ENCODE results near the gene RASL11B.
A peak's percentile ranks its signal among the peaks of the same experiment; 100 is the strongest.
"Not testable (repeated sequence)": the region's sequence is repeated elsewhere in the genome, so short reads cannot be mapped to it uniquely, and the experiment has no call there.

Gene RASL11B, protein sequence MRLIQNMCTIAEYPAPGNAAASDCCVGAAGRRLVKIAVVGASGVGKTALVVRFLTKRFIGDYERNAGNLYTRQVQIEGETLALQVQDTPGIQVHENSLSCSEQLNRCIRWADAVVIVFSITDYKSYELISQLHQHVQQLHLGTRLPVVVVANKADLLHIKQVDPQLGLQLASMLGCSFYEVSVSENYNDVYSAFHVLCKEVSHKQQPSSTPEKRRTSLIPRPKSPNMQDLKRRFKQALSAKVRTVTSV

DNA sequence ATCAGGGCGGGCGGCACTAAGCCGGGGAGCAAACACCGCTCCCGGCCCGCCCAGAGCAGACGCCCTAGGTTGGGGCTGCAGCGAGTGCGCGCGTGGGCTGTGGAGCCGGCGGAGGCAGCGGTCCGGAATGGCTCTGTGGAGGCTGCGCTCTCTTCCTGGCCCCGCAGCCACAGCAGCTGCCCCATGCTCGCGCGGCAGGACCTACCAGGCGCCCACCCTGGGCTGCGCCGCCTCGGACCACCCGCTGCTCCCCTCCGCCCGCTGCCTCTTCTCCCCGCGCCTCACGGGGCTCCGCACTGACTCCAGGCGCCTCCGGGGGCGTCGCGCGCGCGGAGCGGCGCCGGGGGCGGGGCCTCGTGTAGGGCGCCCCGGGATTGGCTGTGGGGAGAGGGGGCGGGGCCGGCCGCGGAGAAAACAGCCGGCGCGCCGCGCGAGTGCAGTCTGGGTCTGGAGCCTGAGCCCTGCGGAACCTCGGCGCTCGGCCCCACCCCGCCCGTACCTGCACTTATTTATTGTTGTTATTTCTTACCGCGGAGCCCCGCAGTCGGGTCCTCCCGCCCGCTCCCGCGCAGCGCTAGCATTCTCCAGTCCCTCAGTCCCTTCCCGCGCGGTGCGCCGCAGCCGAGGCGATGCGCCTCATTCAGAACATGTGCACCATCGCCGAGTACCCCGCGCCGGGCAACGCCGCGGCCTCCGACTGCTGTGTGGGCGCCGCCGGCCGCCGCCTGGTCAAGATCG is at the start of gene RASL11B:
RASL11B (plus strand) TSS at position 439 of the 738 bp plus-strand sequence; CDS start at position 630, 191 bp downstream.
- DNase-seq, result peak; percentile 91

DNA sequence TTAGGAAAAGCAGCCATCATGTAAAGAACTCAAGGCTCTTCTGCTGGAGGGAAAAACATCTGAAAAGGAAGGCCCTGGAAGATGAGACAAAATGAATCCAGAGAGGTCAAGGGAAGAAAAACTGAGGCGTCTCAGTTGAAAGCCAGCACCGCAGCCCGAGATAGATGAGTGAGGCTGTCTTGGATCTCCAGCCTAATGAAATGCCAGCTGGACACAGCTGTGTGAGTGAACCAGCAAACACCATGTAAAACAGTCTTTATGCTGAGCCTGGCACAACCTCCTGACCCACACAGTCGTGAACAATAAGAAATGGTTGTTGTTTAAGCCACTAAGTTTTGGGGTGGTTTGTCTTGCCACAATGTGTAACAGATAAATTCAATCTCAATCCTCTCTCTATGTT is 48.6 kb upstream of the RASL11B start:
- peak; percentile 36 for DNase-seq

DNA sequence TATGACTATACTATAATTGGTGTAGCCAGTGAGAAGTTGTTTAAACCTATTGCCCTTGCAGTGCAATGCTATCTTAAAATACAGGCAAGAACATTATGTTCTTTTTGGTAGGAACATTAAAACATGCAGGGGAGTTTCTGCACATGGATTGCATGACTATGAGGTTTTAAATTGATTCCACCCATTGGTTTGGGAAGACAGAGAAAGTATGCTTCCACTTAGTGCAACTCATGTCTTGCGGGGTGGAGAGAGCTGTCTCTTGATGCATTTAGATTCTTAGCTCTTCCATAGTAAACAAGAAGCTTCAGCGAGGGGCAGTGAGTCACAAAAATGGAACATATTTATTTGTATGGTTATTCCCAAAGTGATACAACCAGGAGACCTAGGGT is 39.5 kb upstream of the RASL11B start:
- DNase-seq, result no peak

DNA sequence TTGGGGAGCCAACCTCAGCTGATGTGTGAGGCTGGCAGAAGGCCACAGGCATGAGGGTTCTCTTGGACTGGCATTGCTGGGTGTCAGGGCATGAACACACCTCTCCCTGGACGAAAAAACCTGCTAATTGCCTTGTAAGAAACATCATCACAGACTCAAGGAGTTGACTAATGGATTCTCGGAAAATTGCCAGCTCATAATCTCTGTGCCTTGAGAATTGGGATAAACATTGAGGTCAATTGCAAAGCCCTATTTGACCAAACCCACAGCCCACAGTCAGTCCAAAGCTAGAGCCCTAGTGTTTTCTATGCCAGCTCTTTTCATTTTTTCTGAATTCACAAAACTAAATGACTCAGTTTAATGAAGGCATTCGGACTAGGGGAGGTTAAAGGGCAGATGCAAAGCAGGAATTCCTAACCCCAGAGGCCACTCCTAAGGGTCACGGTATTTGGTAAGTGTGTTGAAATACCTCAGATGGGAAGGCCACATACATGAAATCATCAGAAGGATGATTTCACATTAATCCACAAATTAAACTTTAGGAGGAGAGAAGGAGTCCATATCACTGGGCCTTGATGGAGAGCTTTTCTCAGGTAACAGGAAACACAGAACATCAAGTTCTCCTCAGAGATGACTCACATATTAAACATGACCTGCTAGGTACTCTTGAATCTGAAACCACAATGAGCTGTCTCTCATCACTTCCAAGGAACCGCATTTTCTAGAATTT is 39.0 kb upstream of the RASL11B start:
- no peak for DNase-seq

DNA sequence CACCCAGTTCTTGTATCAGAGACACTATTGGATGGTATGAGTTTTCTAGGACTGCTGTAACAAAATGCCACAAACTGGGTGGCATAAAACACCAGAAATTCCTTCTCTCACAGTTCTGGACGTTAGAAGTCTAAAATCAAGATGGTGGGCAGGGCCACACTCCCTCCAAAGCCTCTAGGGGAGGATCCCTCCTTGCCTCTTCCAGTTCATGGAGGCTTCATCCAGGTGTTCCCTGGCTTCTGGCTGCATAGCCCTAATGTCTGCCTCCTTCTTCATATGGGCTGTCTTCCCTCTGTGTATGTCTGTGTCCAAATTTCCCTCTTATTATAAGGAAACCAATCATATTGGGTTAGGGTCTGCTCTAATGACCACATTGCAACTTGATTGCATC is 38.4 kb upstream of the RASL11B start:
- no peak for DNase-seq

DNA sequence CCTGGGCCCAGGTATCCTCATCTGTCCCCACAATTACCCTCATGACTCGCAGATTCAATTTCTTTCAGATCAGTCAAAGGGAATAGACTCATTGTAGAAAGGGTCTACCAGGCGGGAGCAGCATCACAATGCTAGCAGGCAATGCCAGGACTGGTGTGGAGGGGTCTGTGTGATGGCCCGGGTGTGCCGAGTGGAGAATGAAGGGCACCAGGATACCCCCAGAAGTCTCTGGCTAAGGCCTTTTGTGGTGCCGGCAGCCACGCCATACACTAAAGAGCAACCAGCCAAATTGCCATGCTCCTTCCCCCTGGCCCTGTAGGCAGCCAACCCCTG is 37.9 kb upstream of the RASL11B start:
- no peak for DNase-seq

DNA sequence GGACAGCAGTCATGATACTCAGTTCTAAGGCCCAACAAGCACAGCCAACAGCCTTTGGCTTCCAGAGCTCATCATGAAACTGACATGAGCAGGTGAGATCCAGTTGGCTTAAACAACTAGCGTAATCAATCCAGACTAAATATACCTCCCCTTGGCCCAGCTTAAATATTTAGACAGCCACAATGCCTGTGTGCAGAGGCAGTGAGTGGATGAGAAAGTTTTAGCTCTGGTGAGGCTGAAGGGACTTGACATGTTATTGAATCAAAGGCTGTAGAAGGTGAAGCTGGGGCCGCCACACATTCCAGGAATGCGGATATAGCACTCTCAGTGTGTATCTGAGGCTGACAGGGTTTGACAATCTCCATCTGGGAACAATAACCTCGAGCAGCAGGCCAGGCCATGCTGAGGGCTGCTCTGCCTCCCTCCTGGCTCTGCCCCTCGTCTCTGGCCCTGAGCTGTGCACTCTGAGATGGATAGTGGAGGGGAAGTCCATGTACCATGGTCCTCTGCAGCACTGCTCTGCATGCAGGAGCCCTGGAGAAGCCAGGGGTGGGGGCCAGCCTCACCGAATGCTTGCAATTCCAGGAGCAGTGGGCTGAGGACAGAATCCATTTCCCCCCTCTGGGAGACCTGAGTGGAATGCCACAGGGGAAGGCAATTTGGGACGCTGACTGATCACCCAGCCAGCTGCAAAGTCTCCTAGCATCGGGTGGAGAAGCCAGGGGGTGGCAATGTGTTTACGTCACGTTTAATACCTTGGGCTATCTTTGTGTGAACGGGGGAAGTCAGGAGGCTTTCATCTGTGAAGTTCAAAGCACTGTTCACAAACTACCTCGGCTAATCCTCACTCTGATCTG is 37.3 kb upstream of the RASL11B start:
- DNase-seq, result peak; percentile 49

DNA sequence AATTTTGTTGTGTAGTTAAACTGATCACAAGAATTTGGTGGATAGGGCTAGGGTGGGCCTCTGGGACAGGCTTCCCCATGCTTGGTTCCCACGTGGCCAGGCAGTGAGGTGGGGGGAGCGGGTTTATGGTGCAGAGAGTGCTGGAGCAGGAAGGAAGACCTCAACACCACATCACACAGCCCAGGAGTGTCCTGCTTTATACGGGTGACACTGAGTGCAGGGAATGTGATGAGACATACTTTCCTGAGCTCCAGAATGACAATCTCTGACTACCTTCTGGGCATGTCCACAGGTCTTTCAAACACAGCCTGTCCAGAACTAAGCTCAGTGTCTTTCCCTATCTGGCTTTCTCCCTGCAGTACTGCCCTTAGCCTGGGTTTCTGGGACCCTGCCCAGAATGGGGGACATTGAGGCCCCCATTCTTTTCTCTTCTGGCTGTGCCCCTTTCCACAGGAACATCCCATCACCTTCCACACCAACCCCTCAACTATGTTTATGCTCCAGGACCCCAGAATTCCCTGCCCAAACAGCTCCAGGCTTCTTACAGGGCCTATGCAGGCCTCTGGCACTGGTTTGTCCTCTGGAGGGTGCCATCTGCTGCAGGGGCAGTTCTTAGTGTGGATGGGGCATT is 36.5 kb upstream of the RASL11B start:
- DNase-seq, result no peak

DNA sequence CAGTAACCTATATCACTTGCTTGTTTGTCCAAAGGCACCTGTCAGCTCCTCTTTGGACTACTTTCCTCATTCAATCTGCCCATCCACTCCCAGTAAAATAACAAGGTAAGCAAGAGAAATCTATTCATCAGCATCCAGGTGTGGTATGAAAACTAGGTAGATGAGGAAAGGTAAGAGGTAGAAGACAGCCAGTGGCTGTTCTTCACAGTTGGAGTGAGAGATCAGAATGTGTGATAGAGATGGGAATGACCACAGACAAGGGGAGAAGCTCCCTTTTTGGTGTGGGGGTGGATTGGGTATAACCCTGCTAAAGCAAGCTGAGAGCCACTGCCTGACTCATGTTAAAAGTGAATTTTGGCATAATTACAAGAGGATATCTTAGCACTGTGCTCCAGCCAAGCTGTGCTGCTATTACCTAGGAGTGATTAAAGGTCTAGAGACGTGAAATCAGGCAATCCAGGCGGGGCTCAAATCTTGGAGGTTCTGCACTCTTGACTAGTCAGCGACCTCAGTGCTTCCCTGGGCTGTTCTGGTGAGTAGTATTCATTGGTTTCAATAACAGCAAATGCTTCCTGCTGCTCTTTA is 28.1 kb upstream of the RASL11B start:
- no peak for DNase-seq

DNA sequence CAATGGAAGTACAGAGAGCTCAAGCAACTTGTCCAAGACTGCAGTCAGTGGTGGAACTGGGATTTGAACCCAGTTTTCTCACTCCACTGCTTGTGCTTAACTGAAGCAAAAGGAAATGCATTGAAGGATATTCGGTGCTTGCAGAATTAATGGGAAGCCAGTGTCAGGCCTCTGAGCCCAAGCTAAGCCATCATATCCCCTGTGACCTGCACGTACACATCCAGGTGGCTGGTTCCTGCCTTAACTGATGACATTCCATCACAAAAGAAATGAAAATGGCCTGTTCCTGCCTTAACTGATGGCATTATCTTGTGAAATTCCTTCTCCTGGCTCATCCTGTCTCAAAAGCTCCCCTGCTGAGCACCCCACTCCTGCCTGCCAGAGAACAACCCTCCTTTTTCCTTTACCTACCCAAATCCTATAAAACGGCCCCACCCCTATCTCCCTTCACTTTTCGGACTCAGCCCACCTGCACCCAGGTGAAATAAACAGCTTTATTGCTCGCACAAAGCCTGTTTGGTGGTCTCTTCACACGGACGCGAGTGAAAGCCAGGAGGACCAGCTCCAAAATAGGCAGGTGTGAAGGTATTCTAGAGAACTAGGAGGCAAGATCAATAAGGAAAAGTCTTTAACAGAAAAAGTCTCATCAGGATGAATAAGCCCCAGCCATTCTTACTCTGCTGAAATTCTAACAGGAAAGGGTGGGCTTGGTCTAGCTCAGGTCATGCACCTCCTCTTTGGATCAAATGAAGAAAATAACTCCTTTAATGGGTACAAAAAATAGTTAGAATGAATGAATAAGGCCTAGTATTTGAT is 27.3 kb upstream of the RASL11B start:
- DNase-seq, result not testable (repeated sequence)

DNA sequence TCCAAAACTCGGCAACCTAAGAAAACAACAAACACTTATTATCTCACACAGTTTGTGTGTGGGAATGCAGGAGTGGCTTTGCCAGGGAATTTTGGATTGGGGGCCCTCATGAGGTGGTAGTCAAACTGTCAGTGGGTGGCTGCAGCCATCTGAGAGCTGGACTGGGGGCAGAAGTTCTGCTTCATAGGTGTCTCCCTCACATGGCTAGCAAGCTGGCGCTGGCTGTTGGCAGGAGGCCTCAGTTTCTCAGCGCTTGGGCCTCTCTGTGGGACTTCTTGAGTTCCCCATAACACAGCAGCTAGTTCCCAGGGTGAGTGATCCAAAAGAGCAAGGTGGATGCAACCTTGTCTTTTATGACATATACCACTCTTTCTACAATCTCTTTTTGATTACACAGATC is 26.0 kb upstream of the RASL11B start:
- no peak for DNase-seq

DNA sequence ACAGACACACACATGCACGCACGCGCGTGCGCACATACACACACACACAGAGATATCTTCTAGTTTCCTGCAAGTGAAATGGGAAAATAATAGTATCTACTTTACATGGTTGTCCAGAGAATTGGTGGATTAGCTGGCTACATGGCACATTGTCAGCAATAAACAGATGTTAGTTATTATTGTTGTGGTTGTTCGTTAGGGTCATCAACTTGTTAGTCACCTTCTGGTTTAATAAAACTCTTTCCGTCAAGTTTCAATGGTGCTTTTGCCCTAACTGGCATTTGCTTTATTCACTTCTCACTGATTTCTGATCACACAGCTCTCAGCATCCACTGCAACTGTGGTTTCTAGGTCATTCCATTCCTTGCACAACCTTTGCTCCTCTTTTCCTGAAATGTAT is 25.4 kb upstream of the RASL11B start:
- no peak for DNase-seq

DNA sequence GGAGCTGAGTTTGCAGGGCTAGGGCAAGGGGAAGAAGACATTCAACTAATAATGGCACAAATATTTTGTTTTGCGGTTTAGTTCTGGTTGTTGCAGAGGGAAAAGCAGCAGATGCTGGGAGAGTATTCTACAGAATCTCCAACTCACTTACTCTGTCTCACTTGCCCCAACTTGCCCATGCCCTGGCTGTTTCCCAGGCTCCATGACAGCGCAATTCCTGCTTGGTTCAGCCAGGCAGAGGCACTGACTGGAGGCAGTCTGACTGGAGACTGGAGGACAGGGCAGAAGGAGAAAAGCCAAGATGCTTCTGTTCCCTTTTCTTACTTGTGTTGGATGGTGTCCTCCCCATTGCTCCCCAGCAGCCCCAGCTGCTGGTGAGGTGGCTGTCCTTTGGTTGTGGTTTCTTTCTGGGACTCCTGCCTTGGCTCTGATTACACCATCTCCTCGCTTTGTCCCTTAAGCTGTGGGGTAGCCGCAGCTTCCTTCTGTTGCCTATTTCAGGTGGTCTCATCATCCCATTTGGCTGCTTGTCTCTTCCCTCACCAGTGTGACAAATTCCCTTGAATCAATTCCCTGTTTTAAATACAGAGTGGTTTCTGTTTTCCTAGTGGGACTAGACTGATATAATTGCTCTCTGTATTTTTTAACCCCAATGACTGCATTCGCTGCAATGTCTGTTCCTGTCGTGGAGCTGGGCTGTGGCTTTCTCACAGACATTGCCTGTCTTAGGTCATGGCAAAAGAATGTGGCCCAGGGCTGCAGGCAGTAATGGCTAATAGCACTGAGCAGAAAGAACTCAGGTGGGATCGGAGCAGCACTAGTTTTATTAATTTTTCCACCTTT is 24.2 kb upstream of the RASL11B start:
- DNase-seq, result no peak

DNA sequence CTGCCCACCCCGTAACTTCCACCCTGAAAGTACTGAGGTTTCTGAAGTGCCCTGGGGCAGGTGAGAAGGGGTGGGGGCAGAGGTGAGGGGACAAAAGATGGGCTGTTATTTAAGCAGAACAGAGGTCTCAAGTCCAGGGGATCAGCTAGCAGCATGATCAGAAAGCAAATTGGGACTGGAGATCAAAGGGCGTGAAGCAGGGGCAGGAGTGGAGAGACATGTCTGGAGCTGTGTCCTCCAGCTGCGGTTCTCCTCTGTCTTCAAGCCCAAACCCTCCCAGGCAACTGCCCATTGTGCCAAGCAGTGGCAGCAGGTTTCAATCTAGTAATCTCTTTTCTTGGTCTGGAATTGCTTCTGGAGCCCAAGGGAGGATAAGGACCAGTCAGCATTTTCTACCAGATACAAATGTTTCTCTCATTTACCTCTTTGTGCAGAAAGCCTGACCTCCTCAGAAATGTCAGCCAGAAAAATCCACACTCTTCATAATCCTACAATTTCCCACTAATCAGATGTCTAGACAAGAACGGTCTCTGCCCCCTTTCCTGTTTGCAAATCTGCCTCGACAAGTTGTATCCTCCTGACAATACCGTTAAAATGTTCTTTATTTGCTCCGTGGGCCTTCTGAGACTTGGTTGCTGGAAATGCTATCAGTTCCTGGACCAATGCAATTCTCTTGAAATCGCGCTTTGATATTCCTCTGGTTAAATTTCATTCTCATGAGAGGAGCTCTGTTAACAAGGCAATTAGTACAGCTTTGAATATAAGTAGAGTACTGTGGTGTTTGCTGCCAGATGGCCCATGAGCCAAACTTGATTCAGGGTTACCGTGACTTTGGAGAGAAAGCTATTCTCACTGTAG is 23.2 kb upstream of the RASL11B start:
- peak; percentile 35 for DNase-seq

DNA sequence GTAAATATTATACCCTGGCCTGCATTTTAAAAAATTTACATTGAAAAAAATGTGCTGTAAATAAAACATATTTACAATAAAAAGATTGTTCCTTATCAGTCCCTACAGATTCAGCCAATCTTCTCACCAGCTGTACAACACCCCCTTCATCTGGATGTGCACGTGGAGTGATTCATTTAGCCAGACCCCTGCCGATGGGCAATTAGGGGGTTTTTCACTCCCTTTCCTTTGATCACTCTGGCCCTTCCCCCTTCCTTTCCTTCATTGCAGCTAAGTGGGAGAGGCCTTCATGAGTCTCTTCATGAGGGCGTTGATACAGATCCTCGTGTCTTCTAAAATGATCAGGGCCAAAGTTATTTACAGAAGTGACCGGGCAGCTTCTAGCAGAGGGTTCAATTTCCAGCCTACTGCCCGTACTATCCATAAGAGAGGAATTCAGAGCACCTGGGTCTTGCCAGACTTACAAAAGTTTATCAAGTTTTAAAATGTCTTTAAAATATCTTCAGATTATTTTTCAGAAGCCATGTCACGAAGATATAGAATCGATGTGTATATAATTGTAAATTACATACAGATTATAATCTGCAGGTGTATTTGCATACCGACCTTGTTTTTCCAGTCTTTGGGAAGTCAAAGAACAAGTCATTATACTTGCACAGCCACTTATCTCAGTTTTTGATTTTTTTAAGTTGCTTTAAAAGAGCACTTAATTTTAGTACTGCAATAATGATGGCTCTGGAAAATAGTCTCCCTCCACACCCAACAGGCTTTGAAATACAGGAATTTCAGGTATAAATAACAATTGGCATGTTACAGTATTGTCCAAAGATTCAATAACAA is 21.4 kb upstream of the RASL11B start:
- DNase-seq, result no peak

DNA sequence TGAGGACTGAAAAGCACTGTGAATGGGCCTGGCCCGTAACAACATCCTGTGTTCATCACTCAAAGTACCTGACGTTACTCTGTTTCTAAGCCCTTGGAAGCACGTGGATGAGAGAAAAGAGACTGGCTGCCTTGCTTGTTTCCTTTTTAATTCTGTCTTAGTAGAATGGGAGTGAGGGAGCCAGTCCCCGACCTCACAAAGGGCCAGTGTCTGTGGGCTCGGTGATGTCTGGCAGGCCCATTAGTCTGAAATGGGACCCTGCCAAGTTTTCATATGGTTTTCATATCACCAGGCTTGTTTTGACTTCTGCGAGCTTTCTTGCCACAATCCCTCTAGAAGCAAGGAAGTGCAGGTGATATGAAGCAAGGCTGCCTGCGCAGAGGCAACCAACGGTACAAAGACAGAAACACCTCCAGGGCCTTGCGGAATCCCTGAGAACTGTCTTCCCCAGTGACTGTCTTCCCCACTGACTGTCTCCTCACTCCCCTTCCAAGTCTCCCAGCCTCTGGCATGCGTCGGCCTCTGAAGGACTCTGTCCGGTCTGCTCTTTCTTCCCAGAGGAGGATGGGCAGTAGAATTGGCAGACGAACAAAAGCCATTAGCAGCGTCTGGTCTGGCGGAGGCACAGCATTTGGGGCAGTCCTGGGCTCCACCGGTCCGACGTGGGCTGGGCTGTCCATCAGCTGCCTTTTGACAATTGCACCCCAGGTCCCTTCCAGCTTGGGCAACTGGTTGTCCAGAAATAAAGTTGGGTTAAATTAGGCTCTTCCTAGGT is 20.2 kb upstream of the RASL11B start:
- peak; percentile 76 for DNase-seq

DNA sequence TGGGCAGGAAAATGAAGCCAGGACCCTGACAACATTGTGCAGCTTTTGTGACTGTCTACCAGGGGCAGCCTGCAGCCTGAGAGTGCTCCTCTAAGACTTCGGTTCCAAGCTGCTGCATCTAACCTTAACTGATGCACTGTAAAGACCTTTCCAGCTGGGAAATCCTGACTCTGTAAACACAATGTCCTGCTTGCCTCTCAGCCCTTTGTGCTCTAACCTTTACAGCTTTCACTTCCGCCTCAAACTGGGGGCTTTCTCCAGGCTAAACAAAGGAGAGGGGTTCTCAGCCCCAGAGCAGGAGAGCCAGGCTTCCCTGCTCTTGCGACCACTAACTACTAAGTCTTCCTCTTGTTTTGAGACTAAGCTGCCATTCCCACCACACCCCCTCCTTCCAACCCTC is 19.3 kb upstream of the RASL11B start:
- no peak for DNase-seq

DNA sequence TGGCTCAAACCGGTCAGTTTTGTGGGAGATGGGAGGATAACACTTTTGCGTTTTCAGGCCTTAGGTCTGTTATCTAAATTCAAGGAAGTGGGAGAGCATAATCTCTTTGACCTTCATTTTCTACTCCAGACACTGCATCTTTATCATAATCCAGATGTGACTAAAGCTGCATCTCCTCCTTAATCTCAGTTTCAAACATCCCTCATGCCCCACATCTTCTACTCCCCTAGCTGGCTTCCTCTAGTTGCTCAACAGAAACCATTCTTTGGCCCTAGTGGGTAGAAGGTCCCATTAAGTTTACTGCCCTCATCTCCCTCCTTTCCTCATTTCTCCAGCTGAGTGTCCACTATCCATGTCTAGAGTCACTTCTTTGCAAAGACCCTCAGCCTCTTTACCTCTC is 18.8 kb upstream of the RASL11B start:
- DNase-seq, result no peak

Data from right hindlimb (tissue), 1 donor.